GM19238 (cell line): ENCODE results near the gene IL1RAPL1.
"Not testable (repeated sequence)": the region's sequence is repeated elsewhere in the genome, so short reads cannot be mapped to it uniquely, and the experiment has no call there.

Experiments
- DNase-seq: peaks from one replicate; pipeline ENCODE4 v3.0.0; 2011; ENCODE audit warnings: low spot score; ENCODE audit not compliant: insufficient read length

IL1RAPL1 gene

DNA sequence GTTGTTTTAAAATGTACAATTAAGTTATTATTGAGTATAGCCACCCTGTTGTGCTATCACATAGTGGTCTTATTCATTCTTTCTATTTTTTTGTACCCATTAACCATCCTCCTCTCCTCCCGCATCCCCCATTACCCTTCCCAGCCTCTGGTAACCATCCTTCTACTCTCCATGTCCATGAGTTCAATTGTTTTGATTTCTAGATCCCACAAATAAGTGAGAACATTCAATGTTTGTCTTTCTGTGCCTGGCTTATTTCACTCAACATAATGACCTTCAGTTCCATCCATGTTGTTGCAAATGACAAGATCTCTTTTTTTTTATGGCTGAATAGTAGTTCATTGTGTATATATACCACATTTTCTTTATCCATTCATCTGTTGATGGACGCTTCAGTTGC lies 179.3 kb downstream of the IL1RAPL1 start:
- not testable (repeated sequence) for DNase-seq

GRCh38 chrX:28773807-28774206 lies 186.6 kb downstream of the IL1RAPL1 start:
- DNase-seq, result no peak

GRCh38 chrX:28787206-28787605 lies 200.0 kb downstream of the IL1RAPL1 start:
- DNase-seq, result no peak

GRCh38 chrX:28800671-28801070 lies 213.4 kb downstream of the IL1RAPL1 start:
- DNase-seq, result not testable (repeated sequence)

- no peak for DNase-seq
These were observed 215.4 kb downstream of the IL1RAPL1 start for GRCh38 chrX:28802625-28803024.

GRCh38 chrX:28835991-28836390 lies 248.7 kb downstream of the IL1RAPL1 start:
- DNase-seq, result no peak

DNA sequence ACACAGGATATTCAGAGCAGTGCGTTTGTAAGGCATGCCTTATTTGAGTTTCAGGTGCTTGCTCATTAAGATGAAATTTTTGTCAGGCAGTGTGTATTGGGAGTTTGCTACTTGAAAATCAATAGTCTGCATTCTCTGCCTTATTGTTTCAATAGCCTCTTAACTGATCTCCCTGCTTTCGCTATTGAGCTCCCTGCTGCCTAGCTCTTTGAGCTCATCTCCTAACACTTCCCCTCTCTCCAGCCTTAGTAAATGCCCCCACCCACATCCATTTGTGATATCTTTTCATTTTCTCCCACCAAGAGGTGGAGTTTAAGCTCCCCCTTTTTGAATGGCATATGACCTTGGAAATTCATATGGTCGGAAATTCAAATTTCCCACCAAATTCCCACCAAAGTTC lies 256.6 kb downstream of the IL1RAPL1 start:
- no peak for DNase-seq

DNA sequence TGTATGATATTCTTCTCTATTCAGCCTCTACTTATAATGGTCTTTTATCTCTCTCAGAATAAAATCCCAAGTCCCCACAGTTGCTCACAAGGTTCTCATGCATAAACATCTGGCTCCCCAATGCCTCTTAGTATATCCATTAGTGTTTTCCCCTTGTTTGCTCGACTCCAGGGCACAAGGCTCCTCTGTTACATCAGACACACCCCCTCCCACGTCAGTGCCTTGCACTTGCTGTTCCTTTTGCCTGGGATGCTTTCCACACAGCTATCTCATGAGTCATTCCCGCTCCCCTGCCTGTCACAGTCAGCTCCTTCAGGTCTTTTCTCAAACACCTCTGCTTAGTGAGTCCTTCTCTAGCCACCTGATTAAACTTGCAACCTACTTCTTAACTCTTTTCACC lies 260.2 kb downstream of the IL1RAPL1 start:
- no peak for DNase-seq

DNA sequence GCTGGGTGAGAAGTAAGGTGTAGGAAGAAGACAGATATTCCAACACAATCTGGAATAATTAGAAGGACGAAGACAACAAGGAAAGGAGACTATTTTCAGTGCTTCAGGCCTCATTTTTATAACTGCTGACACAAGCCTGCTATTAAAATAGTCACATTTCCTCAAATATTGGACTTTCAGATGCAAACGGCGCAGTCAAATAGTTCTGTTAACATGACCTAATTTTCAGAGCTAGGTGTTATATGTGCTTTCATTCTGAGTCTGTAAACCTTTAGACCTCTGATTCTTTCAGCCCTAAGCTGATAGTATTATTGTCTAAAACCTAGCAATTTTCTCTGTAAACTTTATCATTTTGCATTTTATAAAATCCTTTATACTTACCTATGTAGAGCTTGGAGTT lies 261.5 kb downstream of the IL1RAPL1 start:
- no peak for DNase-seq

- DNase-seq, result no peak
These were observed 263.7 kb downstream of the IL1RAPL1 start for GRCh38 chrX:28850955-28851354.

DNA sequence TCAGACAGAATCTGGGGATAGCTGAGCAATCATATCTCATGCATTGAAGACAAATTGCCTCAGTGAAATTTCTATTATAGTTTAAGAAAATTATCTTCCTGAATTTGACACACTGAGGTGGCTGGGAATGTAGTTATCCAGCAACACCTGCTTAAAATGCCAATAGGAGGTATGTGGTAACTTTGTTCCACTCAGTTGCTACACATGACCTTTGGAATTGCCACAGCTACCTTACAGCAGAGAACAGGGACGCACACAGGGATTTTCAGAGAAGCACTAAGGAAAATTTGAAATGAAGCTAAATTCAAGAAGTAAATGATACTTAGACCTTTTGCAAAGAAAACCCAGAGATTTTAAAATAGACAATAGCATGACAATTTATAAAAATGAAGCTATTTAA lies 264.6 kb downstream of the IL1RAPL1 start:
- no peak for DNase-seq

GRCh38 chrX:28854637-28855036 lies 267.4 kb downstream of the IL1RAPL1 start:
- no peak for DNase-seq

DNA sequence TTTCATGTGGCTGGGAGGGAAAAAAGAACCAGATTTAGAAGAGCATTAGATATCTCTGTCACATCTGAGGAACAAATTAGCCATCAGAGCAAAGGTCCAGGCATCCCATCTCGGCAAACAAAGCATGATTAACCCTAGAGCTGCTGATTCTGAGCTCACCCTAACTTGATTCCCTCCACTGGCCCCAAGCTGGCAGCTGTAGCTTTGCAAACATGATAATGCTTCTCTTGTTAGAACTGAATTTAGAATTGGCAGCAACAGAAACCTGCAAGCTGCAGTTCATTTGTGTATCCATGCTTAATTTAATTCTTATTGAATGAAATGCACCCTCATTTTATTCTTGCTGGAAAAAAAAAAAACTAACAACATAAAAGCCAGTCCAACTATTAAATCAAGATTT lies 289.2 kb downstream of the IL1RAPL1 start:
- DNase-seq, result no peak

DNA sequence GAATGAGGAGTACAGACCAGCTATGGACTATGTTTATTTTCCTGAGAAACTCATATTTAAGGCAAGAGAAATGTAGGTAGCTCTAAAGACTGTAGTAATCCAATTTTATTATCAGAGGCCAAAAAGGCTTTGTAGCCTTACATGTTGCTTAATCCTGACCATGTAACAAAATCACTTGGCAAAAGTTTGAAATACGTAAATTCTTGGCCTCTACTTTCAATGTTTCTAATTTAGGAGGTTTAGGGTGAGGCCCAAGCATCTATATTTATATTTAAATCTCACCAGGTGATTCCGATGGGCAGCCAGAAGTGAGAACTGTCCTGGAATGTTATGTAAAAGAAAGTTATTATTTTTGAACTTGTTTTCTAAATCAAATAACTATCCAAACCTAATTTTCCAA lies 289.7 kb downstream of the IL1RAPL1 start:
- no peak for DNase-seq

DNA sequence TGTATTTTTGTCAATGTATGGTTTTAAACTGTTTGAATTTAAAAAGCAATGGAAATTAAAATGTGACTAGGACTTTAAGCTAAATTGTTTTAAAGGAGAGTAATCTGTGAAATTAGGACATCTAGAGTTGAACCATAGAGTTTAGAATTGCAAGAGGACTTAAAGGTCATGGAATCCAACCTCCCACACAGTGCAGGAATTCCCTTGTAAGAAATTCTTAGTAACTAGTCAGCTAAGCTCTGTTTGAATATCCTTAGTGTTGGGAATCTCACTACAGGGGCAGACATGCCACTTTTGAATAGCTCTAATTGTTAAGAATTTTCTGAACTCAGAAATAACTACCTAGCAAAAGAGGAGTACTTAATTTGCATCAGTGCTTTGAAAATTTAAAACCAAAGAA lies 292.9 kb downstream of the IL1RAPL1 start:
- DNase-seq, result no peak

GRCh38 chrX:28884823-28885222 lies 297.6 kb downstream of the IL1RAPL1 start:
- DNase-seq, result no peak

DNA sequence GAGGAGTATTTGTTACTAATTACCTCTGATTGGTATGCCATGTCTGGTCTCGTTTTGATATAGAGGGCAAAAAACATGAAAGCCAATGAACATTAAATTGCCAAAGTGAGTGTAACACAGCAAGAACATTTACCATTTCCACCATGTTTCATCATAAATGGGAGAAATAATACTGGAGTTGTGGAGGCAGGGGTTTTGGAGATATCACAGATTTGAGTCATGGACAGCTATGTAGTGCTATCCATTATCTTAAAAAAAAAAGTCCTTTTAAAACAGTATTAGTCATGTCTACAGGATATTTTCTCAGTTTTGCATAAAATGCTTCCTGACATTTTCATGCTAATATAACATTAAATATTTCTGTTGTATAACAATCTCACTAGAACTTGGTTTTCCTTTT lies 301.2 kb downstream of the IL1RAPL1 start:
- DNase-seq, result no peak

- no peak for DNase-seq
These were observed 302.4 kb downstream of the IL1RAPL1 start for GRCh38 chrX:28889591-28890090.

DNA sequence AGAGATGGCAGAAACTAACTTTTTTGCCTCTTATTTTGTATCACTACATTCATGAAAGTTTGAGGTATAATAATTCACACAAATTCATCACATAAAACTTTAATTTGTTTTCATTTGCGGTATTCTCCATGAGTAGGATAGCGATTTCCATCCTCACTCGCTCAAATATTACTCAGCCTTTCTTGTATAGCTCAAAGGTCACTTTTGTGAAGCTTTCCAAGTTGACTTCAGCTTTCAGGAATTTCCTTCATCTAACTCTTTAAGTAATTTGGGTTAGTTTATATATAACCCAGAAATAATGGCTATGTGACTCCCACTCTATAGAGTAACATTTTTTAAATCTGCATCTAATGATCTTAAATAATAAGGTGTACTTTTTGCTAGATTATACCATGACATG lies 314.4 kb downstream of the IL1RAPL1 start:
- DNase-seq, result no peak

DNA sequence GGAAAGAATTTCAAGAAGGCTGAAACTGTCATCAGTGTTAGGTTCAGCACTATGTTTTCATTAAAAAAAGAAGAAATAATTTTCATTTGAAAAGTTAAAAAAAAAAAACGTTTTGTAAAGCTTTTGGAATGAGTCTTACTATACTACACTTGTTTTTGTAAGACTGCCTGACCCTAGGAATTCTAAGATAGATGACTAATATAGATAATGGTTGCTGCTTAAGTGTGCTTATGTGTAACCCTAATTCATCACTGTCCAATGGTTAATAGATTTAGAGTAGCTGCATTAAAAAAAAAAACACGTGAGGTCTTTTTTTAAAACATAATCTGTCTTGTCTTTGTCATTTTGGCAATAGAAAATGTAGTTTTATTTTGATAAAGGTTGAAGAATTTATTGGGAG lies 323.2 kb downstream of the IL1RAPL1 start:
- DNase-seq, result no peak

GRCh38 chrX:28920153-28920943 lies 333.1 kb downstream of the IL1RAPL1 start:
- DNase-seq, result no peak

DNA sequence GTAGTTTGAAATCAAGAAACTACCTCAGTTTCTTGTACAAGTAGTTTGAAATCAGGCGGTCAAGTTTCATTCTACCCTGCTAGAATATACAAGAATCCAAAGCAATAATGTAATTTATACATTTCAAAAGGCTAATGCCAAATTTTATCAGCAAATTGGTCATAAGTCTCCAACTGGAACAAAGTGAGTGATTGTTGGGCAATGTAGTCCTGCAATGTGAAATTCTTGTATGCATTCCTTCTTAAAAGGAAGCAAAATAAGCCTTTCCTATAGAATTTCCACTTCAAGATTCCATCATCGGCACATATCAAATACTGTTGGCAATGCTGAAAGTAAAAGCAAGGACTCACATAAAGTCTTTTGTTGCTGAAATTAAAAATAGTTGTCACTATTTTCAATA lies 334.9 kb downstream of the IL1RAPL1 start:
- DNase-seq, result no peak

GRCh38 chrX:28946846-28947245 lies 359.6 kb downstream of the IL1RAPL1 start:
- no peak for DNase-seq
